Adrenal gland (tissue), 5 donors: Measurements from ENCODE around the gene RASA3.

Experiments used
- POLR2A ChIP-seq, 2 donors: fragments of 450-650 bp; IDR thresholded peaks; one replicate each; pipeline ENCODE4 v1.6.1; 2017; ENCODE audit warnings: antibody characterized with exemption in 2 of 2, mild to moderate bottlenecking in 2 of 2, moderate library complexity in 1 of 2
- TF ChIP-seq, protein P1 (sequence below), 6 experiments: fragments of 450-650 bp in 4 of 6; fragments of 200-600 bp in 2 of 6; sonication (generic) in 1 of 6; IDR thresholded peaks; 1 replicate in 5 of 6; 2 replicates in 1 of 6; pipeline versions ENCODE4 v1.5.1 to v1.8.0; 2016 to 2021; ENCODE audit warnings: antibody characterized with exemption in 6 of 6, mild to moderate bottlenecking in 2 of 6, moderate library complexity in 1 of 6
- donor health status: DM: no; HTN: no; CAD: no.

DNA sequence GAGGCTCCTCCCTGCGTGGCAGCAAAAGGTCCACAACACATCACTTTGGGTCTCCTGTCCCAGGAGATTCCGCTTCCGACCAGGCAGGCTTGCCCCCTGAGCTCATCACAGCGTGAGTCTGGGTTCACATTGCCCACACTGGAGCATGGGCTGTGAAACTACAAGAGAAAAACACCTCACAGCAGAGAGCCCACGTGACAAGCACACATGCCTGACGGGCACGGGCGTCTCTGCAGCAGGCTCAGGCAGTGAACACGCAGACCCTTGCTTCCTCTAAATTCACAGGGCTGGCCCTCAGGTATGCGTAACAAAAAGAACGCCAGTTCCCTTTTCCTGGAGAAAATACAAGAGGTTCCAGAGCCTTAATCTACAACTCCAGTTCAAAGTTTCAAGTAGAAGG, 41.9 kb downstream of the RASA3 start:
- TF ChIP-seq, protein P1, sequence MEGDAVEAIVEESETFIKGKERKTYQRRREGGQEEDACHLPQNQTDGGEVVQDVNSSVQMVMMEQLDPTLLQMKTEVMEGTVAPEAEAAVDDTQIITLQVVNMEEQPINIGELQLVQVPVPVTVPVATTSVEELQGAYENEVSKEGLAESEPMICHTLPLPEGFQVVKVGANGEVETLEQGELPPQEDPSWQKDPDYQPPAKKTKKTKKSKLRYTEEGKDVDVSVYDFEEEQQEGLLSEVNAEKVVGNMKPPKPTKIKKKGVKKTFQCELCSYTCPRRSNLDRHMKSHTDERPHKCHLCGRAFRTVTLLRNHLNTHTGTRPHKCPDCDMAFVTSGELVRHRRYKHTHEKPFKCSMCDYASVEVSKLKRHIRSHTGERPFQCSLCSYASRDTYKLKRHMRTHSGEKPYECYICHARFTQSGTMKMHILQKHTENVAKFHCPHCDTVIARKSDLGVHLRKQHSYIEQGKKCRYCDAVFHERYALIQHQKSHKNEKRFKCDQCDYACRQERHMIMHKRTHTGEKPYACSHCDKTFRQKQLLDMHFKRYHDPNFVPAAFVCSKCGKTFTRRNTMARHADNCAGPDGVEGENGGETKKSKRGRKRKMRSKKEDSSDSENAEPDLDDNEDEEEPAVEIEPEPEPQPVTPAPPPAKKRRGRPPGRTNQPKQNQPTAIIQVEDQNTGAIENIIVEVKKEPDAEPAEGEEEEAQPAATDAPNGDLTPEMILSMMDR (IDR thresholded peaks at IDR 0.05) = no peak
- TF ChIP-seq POLR2A (IDR thresholded peaks at IDR 0.05) = no peak
